Osteoblast (primary cell): Measurements from ENCODE around the gene GRIN2A. TPM values are rescaled to one million over a fixed set of nuclear protein-coding genes. Genes with fewer than 3 reads are reported as not detected.

Experiments used
- DNase-seq: peaks from one replicate; pipeline ENCODE4 v3.0.0; 2011; ENCODE audit warnings: low spot score, mixed read lengths; ENCODE audit not compliant: insufficient read length; ENCODE audit errors: missing footprints
- H2AFZ ChIP-seq: 2 replicates; pipeline ENCODE4 v1.6.0; 2011; ENCODE audit warnings: mild to moderate bottlenecking, low read length
- H3K27ac ChIP-seq: 2 replicates; pipeline ENCODE4 v1.5.1; 2011; ENCODE audit warnings: mild to moderate bottlenecking, low read depth, low read length, moderate library complexity
- H3K27me3 ChIP-seq: 2 replicates; pipeline ENCODE4 v1.6.0; 2012; ENCODE audit warnings: mild to moderate bottlenecking, control low read depth, inconsistent platforms, low read length, moderate library complexity; ENCODE audit not compliant: insufficient read depth
- H3K36me3 ChIP-seq: 2 replicates; pipeline ENCODE4 v1.5.1; 2011; ENCODE audit warnings: mild to moderate bottlenecking, low read length, control low read depth, moderate library complexity; ENCODE audit not compliant: insufficient read depth
- H3K4me1 ChIP-seq: 2 replicates; pipeline ENCODE4 v1.5.1; 2011; ENCODE audit warnings: mild to moderate bottlenecking, low read length, control low read depth, moderate library complexity; ENCODE audit not compliant: insufficient read depth
- H3K4me2 ChIP-seq: 2 replicates; pipeline ENCODE4 v1.6.0; 2011; ENCODE audit warnings: mild to moderate bottlenecking, low read length; ENCODE audit not compliant: insufficient read depth
- H3K4me3 ChIP-seq: fragments of 200-600 bp; sonication (generic); 3 replicates; pipeline ENCODE4 v1.5.1; 2012; ENCODE audit warnings: mild to moderate bottlenecking, low read length, inconsistent platforms; ENCODE audit not compliant: insufficient read depth
- H3K79me2 ChIP-seq: 2 replicates; pipeline ENCODE4 v1.6.0; 2012; ENCODE audit warnings: mild to moderate bottlenecking, low read length, control low read depth, inconsistent platforms; ENCODE audit not compliant: insufficient read depth
- H3K9me3 ChIP-seq: 2 replicates; pipeline ENCODE4 v1.5.1; 2011; ENCODE audit warnings: low read depth, low read length, control low read depth
- H4K20me1 ChIP-seq: 2 replicates; pipeline ENCODE4 v1.6.0; 2012; ENCODE audit warnings: mild to moderate bottlenecking, low read length, control low read depth; ENCODE audit not compliant: insufficient read depth
- total RNA-seq: library from RNA; depleted of rRNA; stranded (reverse); fragments of >200 nt; gene quantifications from 2 replicates; pipeline ENCODE4 v1.2.3, GENCODE V29; 2012
- TF ChIP-seq, protein P1 (sequence below): IDR thresholded peaks from 2 replicates; pipeline ENCODE4 v1.5.1; 2011; ENCODE audit warnings: mild to moderate bottlenecking, low read depth, low read length, moderate library complexity; ENCODE audit errors: extremely low read depth

The GRIN2A gene
- total RNA-seq, 1 donor, result 0.72 TPM

DNA sequence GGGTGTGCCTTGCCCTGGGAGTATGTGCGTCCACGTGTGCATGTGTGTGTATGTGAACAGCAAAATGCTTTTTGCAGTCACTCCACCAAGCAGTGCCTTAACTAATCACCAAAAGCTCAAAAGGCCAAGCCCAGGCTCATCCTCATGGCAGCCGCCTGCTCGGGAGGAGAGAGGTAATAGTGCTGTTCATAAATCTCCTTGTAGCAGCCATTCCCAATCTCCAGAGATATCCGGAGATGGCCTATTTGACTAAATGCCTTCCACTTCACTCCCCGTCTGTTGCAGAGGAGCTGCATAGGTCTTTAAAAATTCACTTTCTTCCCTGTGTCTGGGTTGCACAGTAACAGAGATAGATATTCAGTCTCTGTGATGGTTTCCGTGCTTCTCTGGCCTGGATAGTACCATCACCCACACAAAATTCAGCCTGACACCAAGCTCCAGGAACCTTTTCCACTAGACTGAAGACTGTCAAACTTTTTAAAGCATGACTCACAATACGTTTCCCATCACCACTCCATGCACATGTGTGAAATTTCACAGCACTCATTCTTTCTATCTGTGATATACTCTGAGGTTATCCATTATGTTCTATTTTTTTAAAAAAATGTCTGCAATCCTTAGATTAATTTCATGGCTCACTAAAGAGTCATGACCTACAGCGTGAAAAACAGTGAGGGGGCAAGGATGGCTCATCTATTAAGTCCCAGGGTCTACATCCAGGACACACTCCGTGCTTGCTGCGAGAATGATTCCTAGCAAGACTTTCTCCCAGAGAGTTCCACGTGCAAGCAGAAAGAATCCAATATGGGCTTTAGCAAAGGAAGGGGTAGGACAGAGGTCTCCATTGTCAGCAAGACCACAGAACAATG, 357.8 kb downstream of the GRIN2A start:
- Histone ChIP-seq H3K4me1 (no peaks in the 10 kb centered on the region), H2AFZ (no peak overlapping the region), H3K27me3 (no peaks in the 10 kb centered on the region), H3K9me3 (no peaks in the 10 kb centered on the region), H3K27ac (no peak overlapping the region), H3K4me3 (no peak overlapping the region), H3K4me2 (no peak overlapping the region), H3K79me2 (no peaks in the 10 kb centered on the region), H4K20me1 (no peaks in the 10 kb centered on the region), H3K36me3 (no peaks in the 10 kb centered on the region)
- no peak for DNase-seq
- TF ChIP-seq, protein P1, sequence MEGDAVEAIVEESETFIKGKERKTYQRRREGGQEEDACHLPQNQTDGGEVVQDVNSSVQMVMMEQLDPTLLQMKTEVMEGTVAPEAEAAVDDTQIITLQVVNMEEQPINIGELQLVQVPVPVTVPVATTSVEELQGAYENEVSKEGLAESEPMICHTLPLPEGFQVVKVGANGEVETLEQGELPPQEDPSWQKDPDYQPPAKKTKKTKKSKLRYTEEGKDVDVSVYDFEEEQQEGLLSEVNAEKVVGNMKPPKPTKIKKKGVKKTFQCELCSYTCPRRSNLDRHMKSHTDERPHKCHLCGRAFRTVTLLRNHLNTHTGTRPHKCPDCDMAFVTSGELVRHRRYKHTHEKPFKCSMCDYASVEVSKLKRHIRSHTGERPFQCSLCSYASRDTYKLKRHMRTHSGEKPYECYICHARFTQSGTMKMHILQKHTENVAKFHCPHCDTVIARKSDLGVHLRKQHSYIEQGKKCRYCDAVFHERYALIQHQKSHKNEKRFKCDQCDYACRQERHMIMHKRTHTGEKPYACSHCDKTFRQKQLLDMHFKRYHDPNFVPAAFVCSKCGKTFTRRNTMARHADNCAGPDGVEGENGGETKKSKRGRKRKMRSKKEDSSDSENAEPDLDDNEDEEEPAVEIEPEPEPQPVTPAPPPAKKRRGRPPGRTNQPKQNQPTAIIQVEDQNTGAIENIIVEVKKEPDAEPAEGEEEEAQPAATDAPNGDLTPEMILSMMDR, result no peak

DNA sequence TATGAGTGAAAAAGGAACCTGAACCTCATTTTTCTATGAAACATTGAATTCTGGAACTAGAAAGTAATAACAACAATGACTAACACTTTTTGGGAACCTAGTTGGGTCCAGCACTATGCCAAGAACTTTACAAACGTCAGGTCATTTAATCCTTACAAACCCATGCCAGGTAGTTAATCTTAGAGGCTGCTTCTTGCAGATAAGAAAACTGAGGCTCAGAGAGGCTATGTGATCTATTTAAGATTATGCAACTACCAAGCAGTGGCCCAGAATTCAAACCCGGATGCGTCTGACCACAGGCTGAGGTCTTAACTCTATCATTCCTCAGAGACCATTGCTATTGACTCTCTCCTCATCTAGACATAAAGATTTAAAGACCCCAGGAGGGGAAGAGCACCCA, 358.7 kb downstream of the GRIN2A start:
- no peak overlapping the region for H3K27ac ChIP-seq
- TF ChIP-seq, protein P1, result no peak
- H3K79me2 ChIP-seq, result no peaks in the 10 kb centered on the region
- no peaks in the 10 kb centered on the region for H4K20me1 ChIP-seq
- no peaks in the 10 kb centered on the region for H3K4me1 ChIP-seq
- H3K4me2 ChIP-seq, result no peak overlapping the region
- no peaks in the 10 kb centered on the region for H3K27me3 ChIP-seq
- DNase-seq, result no peak
- no peak overlapping the region for H3K4me3 ChIP-seq
- no peaks in the 10 kb centered on the region for H3K36me3 ChIP-seq
- no peak overlapping the region for H2AFZ ChIP-seq
- no peaks in the 10 kb centered on the region for H3K9me3 ChIP-seq

DNA sequence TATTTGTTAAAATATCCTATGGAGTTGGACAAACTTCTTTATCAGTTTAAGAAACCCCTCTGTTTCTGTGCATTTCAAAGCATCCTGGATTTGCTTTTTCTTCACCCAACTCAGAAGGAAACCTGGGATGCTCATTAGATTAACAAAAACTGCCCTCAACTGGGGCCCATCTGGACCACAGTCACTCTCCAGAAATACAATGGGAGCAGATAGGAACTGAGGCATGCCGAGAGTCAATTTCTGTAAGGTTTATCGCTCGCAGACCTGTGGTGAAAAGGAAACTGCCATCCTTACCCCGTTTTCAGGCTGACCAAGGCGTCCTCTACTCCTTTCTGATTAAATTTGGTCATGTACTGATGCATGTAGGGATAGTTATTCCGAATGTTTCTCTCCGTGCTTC, 360.3 kb downstream of the GRIN2A start:
- no peaks in the 10 kb centered on the region for H3K9me3 ChIP-seq

DNA sequence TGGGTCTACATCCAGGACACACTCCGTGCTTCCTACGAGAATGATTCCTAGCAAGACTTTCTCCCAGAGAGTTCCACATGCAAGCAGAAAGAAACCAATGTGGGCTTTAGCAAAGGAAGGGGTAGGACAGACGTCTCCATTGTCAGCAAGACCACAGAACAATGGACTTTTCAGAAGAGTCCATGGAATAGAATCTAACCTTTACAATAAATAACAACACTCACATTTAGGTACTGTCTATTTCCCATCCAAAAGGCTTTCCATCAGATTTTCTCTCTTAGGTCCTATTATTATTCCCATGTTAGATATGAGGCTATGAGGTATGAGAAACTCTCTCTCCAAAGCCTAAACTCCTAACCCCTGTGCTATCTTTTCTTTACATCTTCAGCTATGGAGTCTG, 360.9 kb downstream of the GRIN2A start:
- no peaks in the 10 kb centered on the region for H4K20me1 ChIP-seq
- no peaks in the 10 kb centered on the region for H3K27me3 ChIP-seq
- no peak for DNase-seq
- no peak overlapping the region for H3K4me3 ChIP-seq
- no peaks in the 10 kb centered on the region for H3K9me3 ChIP-seq
- H3K79me2 ChIP-seq, result no peaks in the 10 kb centered on the region
- H3K4me1 ChIP-seq, result no peaks in the 10 kb centered on the region
- H2AFZ ChIP-seq, result no peak overlapping the region
- no peak overlapping the region for H3K4me2 ChIP-seq
- no peak overlapping the region for H3K27ac ChIP-seq
- TF ChIP-seq, protein P1, result no peak
- no peaks in the 10 kb centered on the region for H3K36me3 ChIP-seq

More for the DNA sequence above, 360.3 kb downstream of the GRIN2A start:
- TF ChIP-seq, protein P1, result no peak
- H3K79me2 ChIP-seq, result no peaks in the 10 kb centered on the region
- H3K36me3 ChIP-seq, result no peaks in the 10 kb centered on the region
- no peak overlapping the region for H3K27ac ChIP-seq
- no peaks in the 10 kb centered on the region for H3K27me3 ChIP-seq
- no peaks in the 10 kb centered on the region for H3K4me1 ChIP-seq
- H3K4me3 ChIP-seq, result no peak overlapping the region
- DNase-seq, result no peak
- no peak overlapping the region for H2AFZ ChIP-seq
- H3K4me2 ChIP-seq, result no peak overlapping the region
- H4K20me1 ChIP-seq, result no peaks in the 10 kb centered on the region
